H1 (cell line): Measurements from ENCODE around the gene SLC4A8.

Experiments used
- EP300 ChIP-seq, 2 experiments: IDR thresholded peaks; 1 replicate in 1 of 2; 2 replicates in 1 of 2; pipeline ENCODE4 v1.6.1; 2011 to 2012; ENCODE audit warnings: low read depth in 2 of 2, low read length in 2 of 2, mild to moderate bottlenecking in 2 of 2, borderline replicate concordance in 1 of 2, inconsistent platforms in 1 of 2, moderate library complexity in 1 of 2
- POLR2A ChIP-seq, 2 experiments: IDR thresholded peaks; 1 replicate in 1 of 2; 2 replicates in 1 of 2; pipeline ENCODE4 v1.6.1; 2011; ENCODE audit warnings: low read depth in 2 of 2, low read length in 2 of 2, mild to moderate bottlenecking in 2 of 2; ENCODE audit errors: control extremely low read depth in 1 of 2
- SIN3A ChIP-seq, 2 experiments: IDR thresholded peaks in 1 of 2; conservative IDR thresholded peaks in 1 of 2; 2 replicates each; pipeline ENCODE4 v1.6.1; 2011 to 2012; ENCODE audit warnings: low read length in 2 of 2, improper control_type of control experiment in 1 of 2, low read depth in 1 of 2, mild to moderate bottlenecking in 1 of 2
- SIX5 ChIP-seq: IDR thresholded peaks from 2 replicates; pipeline ENCODE4 v1.6.1; 2011; ENCODE audit warnings: mild to moderate bottlenecking, low read depth, low read length
- SP2 ChIP-seq: IDR thresholded peaks from 2 replicates; pipeline ENCODE4 v1.6.1; 2012; ENCODE audit warnings: mild to moderate bottlenecking, low read length, inconsistent platforms
- TAF1 ChIP-seq: IDR thresholded peaks from 2 replicates; pipeline ENCODE4 v1.6.1; 2011; ENCODE audit warnings: mild to moderate bottlenecking, low read depth, low read length
- TF ChIP-seq, protein P1 (sequence below), 3 experiments: IDR thresholded peaks; 1 replicate in 2 of 3; 2 replicates in 1 of 3; pipeline versions ENCODE4 v1.5.1 to v1.6.1; 2011; ENCODE audit warnings: low read length in 3 of 3, mild to moderate bottlenecking in 3 of 3, inconsistent platforms in 2 of 3, low read depth in 1 of 3, moderate library complexity in 1 of 3; ENCODE audit not compliant: insufficient read depth in 1 of 3; ENCODE audit errors: control extremely low read depth in 1 of 3

DNA sequence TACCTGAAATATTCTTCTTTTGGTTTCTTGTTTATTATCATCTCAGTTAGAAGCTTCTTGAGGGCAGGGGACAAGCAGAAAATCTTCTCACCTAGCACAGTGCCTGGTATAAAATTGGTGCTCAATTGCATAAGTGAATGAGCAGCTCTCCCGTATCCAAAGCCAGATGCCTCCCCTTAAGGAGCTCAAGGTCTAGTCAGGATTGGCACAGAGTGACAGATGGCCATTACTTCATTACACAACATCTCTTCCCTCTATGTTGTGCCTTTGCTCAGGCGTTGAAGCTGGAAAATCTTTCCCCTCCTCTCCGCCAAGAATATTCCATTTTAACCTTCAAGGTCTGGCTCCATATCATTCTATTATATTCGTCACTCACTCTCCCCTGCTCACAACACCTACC is 3.6 kb downstream of the SLC4A8 start:
- TF ChIP-seq SIN3A (conservative IDR thresholded peaks at IDR 0.05 in 1 of 2, IDR thresholded peaks at IDR 0.05 in 1 of 2; ENCODE audit: low read depth in 1 of 2, low read length in 2 of 2) (no peak), SIX5 (no peak), POLR2A (IDR thresholded peaks at IDR 0.05; ENCODE audit: control extremely low read depth in 1 of 2, low read depth in 2 of 2, low read length in 2 of 2) (no peak), EP300 (IDR thresholded peaks at IDR 0.05; ENCODE audit: borderline replicate concordance in 1 of 2, low read depth in 2 of 2, low read length in 2 of 2) (no peak), SP2 (no peak), TAF1 (no peak)
- TF ChIP-seq, protein P1, sequence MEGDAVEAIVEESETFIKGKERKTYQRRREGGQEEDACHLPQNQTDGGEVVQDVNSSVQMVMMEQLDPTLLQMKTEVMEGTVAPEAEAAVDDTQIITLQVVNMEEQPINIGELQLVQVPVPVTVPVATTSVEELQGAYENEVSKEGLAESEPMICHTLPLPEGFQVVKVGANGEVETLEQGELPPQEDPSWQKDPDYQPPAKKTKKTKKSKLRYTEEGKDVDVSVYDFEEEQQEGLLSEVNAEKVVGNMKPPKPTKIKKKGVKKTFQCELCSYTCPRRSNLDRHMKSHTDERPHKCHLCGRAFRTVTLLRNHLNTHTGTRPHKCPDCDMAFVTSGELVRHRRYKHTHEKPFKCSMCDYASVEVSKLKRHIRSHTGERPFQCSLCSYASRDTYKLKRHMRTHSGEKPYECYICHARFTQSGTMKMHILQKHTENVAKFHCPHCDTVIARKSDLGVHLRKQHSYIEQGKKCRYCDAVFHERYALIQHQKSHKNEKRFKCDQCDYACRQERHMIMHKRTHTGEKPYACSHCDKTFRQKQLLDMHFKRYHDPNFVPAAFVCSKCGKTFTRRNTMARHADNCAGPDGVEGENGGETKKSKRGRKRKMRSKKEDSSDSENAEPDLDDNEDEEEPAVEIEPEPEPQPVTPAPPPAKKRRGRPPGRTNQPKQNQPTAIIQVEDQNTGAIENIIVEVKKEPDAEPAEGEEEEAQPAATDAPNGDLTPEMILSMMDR (IDR thresholded peaks at IDR 0.05; ENCODE audit: control extremely low read depth in 1 of 3, insufficient read depth in 1 of 3, low read depth in 1 of 3, low read length in 3 of 3) = no peak
